ENCODE results near the gene APCDD1L. TPM values are rescaled to one million over a fixed set of nuclear protein-coding genes. Genes with fewer than 3 reads are reported as not detected.

APCDD1L gene
- polyA plus RNA-seq, 1 of the 3 experiments (the other 2 are of a cell fraction), result 0.99 TPM

GRCh38 chr20:58526411-58526810, 11.2 kb upstream of the APCDD1L start:
- H3K9ac ChIP-seq, result no peak overlapping the region
- ChIA-PET POLR2A (no interaction called here), CTCF (no interaction called here)
- H2AFZ ChIP-seq (ENCODE audit: low read depth), result no peak overlapping the region
- no peaks in the 10 kb centered on the region for H3F3A ChIP-seq (replicated peaks; ENCODE audit: insufficient read depth)
- H3K4me1 ChIP-seq (ENCODE audit: control insufficient read depth in 1 of 2, insufficient read depth in 2 of 2, low read depth in 1 of 2, low read length in 1 of 2), result peaks cover 18 to 19% of the 10 kb centered on the region in 2 experiments; a peak in 2 of 4 replicates
- no peaks in the 10 kb centered on the region; the same call in 1 of the 2 replicates for H3K79me2 ChIP-seq (ENCODE audit: insufficient read depth)
- H3K9me2 ChIP-seq, result no peaks in the 10 kb centered on the region
- WGBS (ENCODE audit: low lambda C conversion rate), result 76% methylated on average over 3 of the region's 3 CpGs
- no peaks in the 10 kb centered on the region for H3K27me3 ChIP-seq (ENCODE audit: insufficient read depth)
- H4K20me1 ChIP-seq (ENCODE audit: insufficient read depth), result no peaks in the 10 kb centered on the region
- H3K36me3 ChIP-seq (replicated peaks in 1 of 2; ENCODE audit: control insufficient read depth in 1 of 2, insufficient read depth in 2 of 2, low read length in 1 of 2), result peaks cover 0 to 3% of the 10 kb centered on the region in 2 experiments
- DNase-seq, result no peak
- peaks cover 36% of the 10 kb centered on the region for H3K9me3 ChIP-seq
- no peak overlapping the region for H3K27ac ChIP-seq (ENCODE audit: low read depth in 2 of 2, low read length in 1 of 2)
- H3K4me2 ChIP-seq, result no peak overlapping the region
- TF ChIP-seq RAD21 (IDR thresholded peaks at IDR 0.05; ENCODE audit: low read length) (no peak), SMC3 (IDR thresholded peaks at IDR 0.05; ENCODE audit: low read depth, low read length) (no peak), GATA2 (CRISPR knock-in tag; IDR thresholded peaks at IDR 0.05) (no peak), EP300 (IDR thresholded peaks at IDR 0.05; ENCODE audit: borderline replicate concordance in 1 of 2, low read depth in 1 of 2, low read length in 1 of 2) (no peak), PBX3 (IDR thresholded peaks at IDR 0.05) (no peak), FOSL2 (IDR thresholded peaks at IDR 0.05; ENCODE audit: borderline replicate concordance, low read depth) (no peak)
- H3K4me3 ChIP-seq (ENCODE audit: low read depth in 2 of 2, low read length in 1 of 2), result no peak overlapping the region

- Histone ChIP-seq H3K9me2 (no peaks in the 10 kb centered on the region), H3K79me2 (ENCODE audit: insufficient read depth) (no peaks in the 10 kb centered on the region), H3K4me2 (no peak overlapping the region), H2AFZ (ENCODE audit: low read depth) (no peak overlapping the region), H3K9me3 (peaks cover 24% of the 10 kb centered on the region), H3K9ac (no peak overlapping the region), H3K27ac (ENCODE audit: low read depth in 2 of 2, low read length in 1 of 2) (no peak overlapping the region; a peak in 1 of 4 replicates), H3K27me3 (ENCODE audit: insufficient read depth) (no peaks in the 10 kb centered on the region), H4K20me1 (ENCODE audit: insufficient read depth) (no peaks in the 10 kb centered on the region), H3K4me3 (ENCODE audit: low read depth in 2 of 2, low read length in 1 of 2) (no peak overlapping the region), H3F3A (replicated peaks; ENCODE audit: insufficient read depth) (no peaks in the 10 kb centered on the region), H3K36me3 (replicated peaks in 1 of 2; ENCODE audit: control insufficient read depth in 1 of 2, insufficient read depth in 2 of 2, low read length in 1 of 2) (peaks cover 0 to 3% of the 10 kb centered on the region in 2 experiments), H3K4me1 (ENCODE audit: control insufficient read depth in 1 of 2, insufficient read depth in 2 of 2, low read depth in 1 of 2, low read length in 1 of 2) (peaks cover 18 to 19% of the 10 kb centered on the region in 2 experiments; a peak in 2 of 4 replicates)
- ChIA-PET POLR2A (no interaction called here), CTCF (interaction anchor here (1.1 kb wide), 1 partner anchor 120 kb away, joined by 3 read pairs; no protein-coding TSS in a partner anchor)
- WGBS (ENCODE audit: low lambda C conversion rate), result 59% methylated on average over 7 of the region's 7 CpGs
- TF ChIP-seq TCF12 (IDR thresholded peaks at IDR 0.05), result peak; percentile 37
- TF ChIP-seq YY1 (IDR thresholded peaks at IDR 0.05; ENCODE audit: low read depth), result no peak
- DNase-seq, result no peak
These were observed 9.6 kb upstream of the APCDD1L start for GRCh38 chr20:58524814-58525213.

GRCh38 chr20:58523971-58524315, 8.7 kb upstream of the APCDD1L start:
- no peak for TF ChIP-seq EZH2phosphoT487 (IDR thresholded peaks at IDR 0.05; ENCODE audit: borderline replicate concordance, low read depth)
- TF ChIP-seq ELF1 (IDR thresholded peaks at IDR 0.05), result no peak
- no peak for TF ChIP-seq RAD21 (IDR thresholded peaks at IDR 0.05; ENCODE audit: low read length)
- no peak for TF ChIP-seq FOSL2 (IDR thresholded peaks at IDR 0.05; ENCODE audit: borderline replicate concordance, low read depth)
- TF ChIP-seq RXRA (IDR thresholded peaks at IDR 0.05; ENCODE audit: borderline replicate concordance, low read depth), result no peak
- TF ChIP-seq EP300 (IDR thresholded peaks at IDR 0.05; ENCODE audit: borderline replicate concordance in 1 of 2, low read depth in 1 of 2, low read length in 1 of 2), result no peak
- no peak for TF ChIP-seq MAX (IDR thresholded peaks at IDR 0.05; ENCODE audit: low read depth)
- TF ChIP-seq SMC3 (IDR thresholded peaks at IDR 0.05; ENCODE audit: low read depth, low read length), result no peak
- no peak for TF ChIP-seq FOXM1 (IDR thresholded peaks at IDR 0.05; ENCODE audit: low read depth)
- WGBS (ENCODE audit: low lambda C conversion rate), result 67% methylated on average over 2 of the region's 2 CpGs
- H3K27me3 ChIP-seq (ENCODE audit: insufficient read depth), result no peaks in the 10 kb centered on the region
- CTCF ChIA-PET, result interaction anchor here (0.9 to 1.2 kb wide), 2 partner anchors 33 to 286 kb away, joined by 3 to 4 read pairs; no protein-coding TSS in a partner anchor
- no peak for DNase-seq
- no peak overlapping the region for H2AFZ ChIP-seq (ENCODE audit: low read depth)
- no peak overlapping the region for H3K4me2 ChIP-seq
- peak overlapping the region in 1 of 2 experiments; percentile 30; a peak in 1 of 4 replicates for H3K27ac ChIP-seq (ENCODE audit: low read depth in 2 of 2, low read length in 1 of 2)
- no peaks in the 10 kb centered on the region for H4K20me1 ChIP-seq (ENCODE audit: insufficient read depth)
- no peaks in the 10 kb centered on the region for H3F3A ChIP-seq (replicated peaks; ENCODE audit: insufficient read depth)
- no peak overlapping the region for H3K9ac ChIP-seq
- H3K79me2 ChIP-seq (ENCODE audit: insufficient read depth), result no peaks in the 10 kb centered on the region
- peaks cover 0 to 3% of the 10 kb centered on the region in 2 experiments for H3K36me3 ChIP-seq (replicated peaks in 1 of 2; ENCODE audit: control insufficient read depth in 1 of 2, insufficient read depth in 2 of 2, low read length in 1 of 2)
- POLR2A ChIA-PET, result no interaction called here
- H3K4me3 ChIP-seq (ENCODE audit: low read depth in 2 of 2, low read length in 1 of 2), result no peak overlapping the region
- H3K9me3 ChIP-seq, result peaks cover 18% of the 10 kb centered on the region
- H3K4me1 ChIP-seq (ENCODE audit: control insufficient read depth in 1 of 2, insufficient read depth in 2 of 2, low read depth in 1 of 2, low read length in 1 of 2), result peaks cover 18 to 19% of the 10 kb centered on the region in 2 experiments; a peak in 2 of 4 replicates
- no peaks in the 10 kb centered on the region for H3K9me2 ChIP-seq
